HFF-Myc (cell line): ENCODE measurements around the gene LETMD1.

Source experiments
- DNase-seq: peaks from one replicate; pipeline ENCODE4 v3.0.0-alpha.2; 2011; ENCODE audit warnings: low read depth; ENCODE audit errors: extremely low read depth
- H3K4me3 ChIP-seq: replicated peaks from 2 replicates; pipeline ENCODE4 v1.5.1; 2011; ENCODE audit warnings: low read depth, mild to moderate bottlenecking, control low read depth, low read length
- TF ChIP-seq, protein P1 (sequence below): IDR thresholded peaks from 2 replicates; pipeline ENCODE4 v1.5.1; 2012; ENCODE audit warnings: mild to moderate bottlenecking, low read depth, low read length, control low read depth; ENCODE audit errors: missing control alignments

LETMD1 gene

GRCh38 chr12:51033457-51034089 is 14.6 kb upstream of the LETMD1 start:
- no peak for DNase-seq
- no peak overlapping the region for H3K4me3 ChIP-seq
- TF ChIP-seq, protein P1, sequence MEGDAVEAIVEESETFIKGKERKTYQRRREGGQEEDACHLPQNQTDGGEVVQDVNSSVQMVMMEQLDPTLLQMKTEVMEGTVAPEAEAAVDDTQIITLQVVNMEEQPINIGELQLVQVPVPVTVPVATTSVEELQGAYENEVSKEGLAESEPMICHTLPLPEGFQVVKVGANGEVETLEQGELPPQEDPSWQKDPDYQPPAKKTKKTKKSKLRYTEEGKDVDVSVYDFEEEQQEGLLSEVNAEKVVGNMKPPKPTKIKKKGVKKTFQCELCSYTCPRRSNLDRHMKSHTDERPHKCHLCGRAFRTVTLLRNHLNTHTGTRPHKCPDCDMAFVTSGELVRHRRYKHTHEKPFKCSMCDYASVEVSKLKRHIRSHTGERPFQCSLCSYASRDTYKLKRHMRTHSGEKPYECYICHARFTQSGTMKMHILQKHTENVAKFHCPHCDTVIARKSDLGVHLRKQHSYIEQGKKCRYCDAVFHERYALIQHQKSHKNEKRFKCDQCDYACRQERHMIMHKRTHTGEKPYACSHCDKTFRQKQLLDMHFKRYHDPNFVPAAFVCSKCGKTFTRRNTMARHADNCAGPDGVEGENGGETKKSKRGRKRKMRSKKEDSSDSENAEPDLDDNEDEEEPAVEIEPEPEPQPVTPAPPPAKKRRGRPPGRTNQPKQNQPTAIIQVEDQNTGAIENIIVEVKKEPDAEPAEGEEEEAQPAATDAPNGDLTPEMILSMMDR = no peak

GRCh38 chr12:51036279-51036678 is 11.8 kb upstream of the LETMD1 start:
- TF ChIP-seq, protein P1 = no peak
- no peak for DNase-seq
- no peak overlapping the region for H3K4me3 ChIP-seq

DNA sequence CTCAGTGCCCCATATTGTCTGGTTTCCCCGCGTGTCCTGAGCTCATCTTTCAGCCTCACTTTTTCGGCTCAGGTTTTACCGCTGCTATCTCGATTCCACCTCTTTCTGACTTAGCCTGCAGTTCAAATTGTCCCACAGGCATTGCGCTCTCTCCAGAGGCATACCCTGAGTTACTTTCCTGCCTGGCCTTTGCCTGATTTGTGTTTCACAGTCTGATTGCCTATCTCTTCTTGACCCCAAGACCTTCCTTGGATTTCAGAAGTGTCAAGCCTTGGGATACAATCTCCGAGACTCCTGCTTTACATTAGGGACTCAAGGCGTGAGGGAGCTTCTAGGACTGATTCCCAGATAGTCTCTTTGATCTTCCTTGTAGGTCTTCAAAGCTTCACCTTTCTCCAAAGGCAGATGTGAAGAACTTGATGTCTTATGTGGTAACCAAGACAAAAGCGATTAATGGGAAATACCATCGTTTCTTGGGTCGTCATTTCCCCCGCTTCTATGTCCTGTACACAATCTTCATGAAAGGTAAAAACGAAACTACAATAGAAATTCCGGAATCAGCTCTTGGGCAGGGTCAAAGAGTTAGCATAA is 629 bp downstream of the LETMD1 start:
- TF ChIP-seq, protein P1 = no peak
- H3K4me3 ChIP-seq = peak overlapping the region; percentile 75
- DNase-seq = no peak

GRCh38 chr12:51049525-51049924 is 1.4 kb downstream of the LETMD1 start:
- peak overlapping the region; percentile 75 for H3K4me3 ChIP-seq
- no peak for DNase-seq
- TF ChIP-seq, protein P1 = no peak

- TF ChIP-seq, protein P1 = no peak
- no peak overlapping the region for H3K4me3 ChIP-seq
- DNase-seq = peak; percentile 64
Observed at GRCh38 chr12:51051787-51052186, 3.7 kb downstream of the LETMD1 start.

DNA sequence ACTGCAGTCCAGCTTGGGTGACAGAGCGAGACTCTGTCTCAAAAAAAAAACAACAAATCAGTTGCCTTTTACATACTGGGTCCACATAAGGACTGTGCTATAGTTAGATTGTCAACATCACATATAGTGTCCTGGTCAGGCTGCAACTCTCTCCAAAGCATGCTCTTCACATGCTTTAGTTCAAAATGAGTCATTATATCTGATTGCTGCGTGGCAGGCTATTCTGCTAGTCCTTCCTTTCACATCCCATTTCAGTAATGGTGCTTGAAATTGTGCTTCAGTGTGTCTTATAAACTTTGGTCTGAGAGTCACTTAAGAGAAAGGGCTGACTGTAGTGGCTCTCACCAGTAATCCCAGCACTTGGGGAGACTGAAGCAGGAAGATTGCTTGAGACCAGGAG is 6.9 kb downstream of the LETMD1 start:
- TF ChIP-seq, protein P1 = no peak
- H3K4me3 ChIP-seq = no peak overlapping the region
- DNase-seq = no peak
